Tibial artery (tissue), 4 donors: ENCODE measurements around the gene GC.

Experiments used
- DNase-seq, 2 donors: peaks; one replicate each; pipeline ENCODE4 v3.0.0-alpha.2; 2019
- H3K27ac ChIP-seq, 2 donors: fragments of 200-600 bp; sonication (generic) in 1 of 2; 1 replicate in 1 of 2; 2 replicates in 1 of 2; pipeline ENCODE4 v1.5.1; 2018 to 2019; ENCODE audit warnings: mild to moderate bottlenecking in 1 of 2
- H3K27me3 ChIP-seq, 2 donors: fragments of 200-600 bp; sonication (generic) in 1 of 2; one replicate each; pipeline versions ENCODE4 v1.5.1 to v1.6.0; 2016 to 2019
- H3K36me3 ChIP-seq, 3 donors: fragments of 200-600 bp; sonication (generic) in 2 of 3; one replicate each; pipeline ENCODE4 v1.5.1; 2016 to 2019; ENCODE audit warnings: mild to moderate bottlenecking in 2 of 3
- H3K4me1 ChIP-seq, 4 donors: fragments of 200-600 bp; sonication (generic) in 2 of 4; 1 replicate in 3 of 4; 2 replicates in 1 of 4; pipeline ENCODE4 v1.5.1; 2016 to 2019
- H3K4me3 ChIP-seq, 2 donors: fragments of 200-600 bp; sonication (generic) in 1 of 2; 1 replicate in 1 of 2; 2 replicates in 1 of 2; pipeline ENCODE4 v1.5.1; 2018 to 2019; ENCODE audit warnings: mild to moderate bottlenecking in 2 of 2
- H3K9me3 ChIP-seq, 3 donors: fragments of 200-600 bp; sonication (generic) in 1 of 3; one replicate each; pipeline ENCODE4 v1.5.1; 2016 to 2019
- CTCF ChIP-seq, 2 experiments: fragments of 200-600 bp in 1 of 2; fragments of 450-650 bp in 1 of 2; IDR thresholded peaks; one replicate each; pipeline ENCODE4 v1.5.1; 2017 to 2019; ENCODE audit warnings: antibody characterized with exemption in 2 of 2, mild to moderate bottlenecking in 1 of 2, moderate library complexity in 1 of 2
- intact Hi-C: fragments of 100-400 bp; cut with DNase I; formaldehyde crosslinking; loops from one replicate; pipeline ENCODE4 v1.15.0; 2023; ENCODE audit warnings: low total_unique reads

Gene GC

GRCh38 chr4:71772592-71772991, 11.3 kb downstream of the GC start:
- DNase-seq, result no peak
- H3K4me3 ChIP-seq, result no peak overlapping the region
- H3K4me1 ChIP-seq, result no peaks in the 10 kb centered on the region
- intact Hi-C loops, result no loop called here
- no peaks in the 10 kb centered on the region for H3K27me3 ChIP-seq
- no peak overlapping the region for H3K27ac ChIP-seq
- H3K9me3 ChIP-seq, result no peaks in the 10 kb centered on the region
- no peaks in the 10 kb centered on the region for H3K36me3 ChIP-seq
- TF ChIP-seq CTCF (IDR thresholded peaks at IDR 0.05), result no peak

GRCh38 chr4:71771613-71772012, 12.3 kb downstream of the GC start:
- Histone ChIP-seq H3K27me3 (no peaks in the 10 kb centered on the region), H3K4me3 (no peak overlapping the region), H3K9me3 (no peaks in the 10 kb centered on the region), H3K36me3 (no peaks in the 10 kb centered on the region), H3K27ac (no peak overlapping the region), H3K4me1 (no peaks in the 10 kb centered on the region)
- intact Hi-C loops, result no loop called here
- TF ChIP-seq CTCF (IDR thresholded peaks at IDR 0.05), result no peak
- DNase-seq, result no peak

- intact Hi-C loops, result no loop called here
- no peak for DNase-seq
- no peak for TF ChIP-seq CTCF (IDR thresholded peaks at IDR 0.05)
- H3K27me3 ChIP-seq, result no peaks in the 10 kb centered on the region
- H3K27ac ChIP-seq, result no peak overlapping the region
- no peak overlapping the region for H3K4me3 ChIP-seq
- H3K36me3 ChIP-seq, result no peaks in the 10 kb centered on the region
- no peaks in the 10 kb centered on the region for H3K4me1 ChIP-seq
- no peaks in the 10 kb centered on the region for H3K9me3 ChIP-seq
Observed at GRCh38 chr4:71769434-71769833, 14.4 kb downstream of the GC start.

GRCh38 chr4:71768123-71768522, 15.8 kb downstream of the GC start:
- H3K27ac ChIP-seq, result no peak overlapping the region
- no peaks in the 10 kb centered on the region for H3K4me1 ChIP-seq
- no peaks in the 10 kb centered on the region for H3K27me3 ChIP-seq
- H3K4me3 ChIP-seq, result no peak overlapping the region
- no peak for DNase-seq
- no peak for TF ChIP-seq CTCF (IDR thresholded peaks at IDR 0.05)
- H3K9me3 ChIP-seq, result no peaks in the 10 kb centered on the region
- H3K36me3 ChIP-seq, result no peaks in the 10 kb centered on the region
- intact Hi-C loops, result no loop called here

- DNase-seq, result no peak
- H3K9me3 ChIP-seq, result no peaks in the 10 kb centered on the region
- H3K4me3 ChIP-seq, result no peak overlapping the region
Observed at GRCh38 chr4:71765821-71766383, 18.0 kb downstream of the GC start.

More at GRCh38 chr4:71765821-71766383, 18.0 kb downstream of the GC start:
- Histone ChIP-seq H3K4me1 (no peaks in the 10 kb centered on the region), H3K27me3 (no peaks in the 10 kb centered on the region), H3K36me3 (no peaks in the 10 kb centered on the region), H3K27ac (no peak overlapping the region)
- intact Hi-C loops, result no loop called here
- TF ChIP-seq CTCF (IDR thresholded peaks at IDR 0.05), result no peak
